ENCODE results near the gene MFSD8.

The MFSD8 gene

GRCh38 chr4:127868196-127868595 lies 96.8 kb downstream of the MFSD8 start:
- TF ChIP-seq CTCF (IDR thresholded peaks at IDR 0.05; ENCODE audit: low read depth, low read length), result no peak
- DNase-seq (ENCODE audit: extremely low read depth, low read depth), result no peak
